HCT116 (cell line): ENCODE data around the gene MYLK4.

ENCODE experiments used
- CTCF ChIP-seq, 3 experiments: fragments of 200-600 bp in 1 of 3; sonication (generic) in 1 of 3; IDR thresholded peaks in 2 of 3; conservative IDR thresholded peaks in 1 of 3; 2 replicates each; pipeline ENCODE4 v1.5.1; 2012 to 2017; ENCODE audit warnings: low read depth in 2 of 3, low read length in 2 of 3, antibody characterized with exemption in 1 of 3, borderline replicate concordance in 1 of 3, control low read depth in 1 of 3, mild to moderate bottlenecking in 1 of 3, mixed read lengths in 1 of 3, mixed run types in 1 of 3, moderate library complexity in 1 of 3; ENCODE audit not compliant: insufficient read depth in 1 of 3
- JUND ChIP-seq: IDR thresholded peaks from 2 replicates; pipeline ENCODE4 v1.6.1; 2012
- POLR2A ChIP-seq: IDR thresholded peaks from 2 replicates; pipeline ENCODE4 v1.7.0; 2011; ENCODE audit warnings: borderline replicate concordance; ENCODE audit not compliant: insufficient read depth, insufficient read length; ENCODE audit errors: extremely low read depth
- REST ChIP-seq: IDR thresholded peaks from 2 replicates; pipeline ENCODE4 v1.6.1; 2012; ENCODE audit warnings: low read depth
- TCF7L2 ChIP-seq: IDR thresholded peaks from 2 replicates; pipeline ENCODE4 v1.7.0; 2011; ENCODE audit warnings: borderline replicate concordance, inconsistent platforms; ENCODE audit not compliant: insufficient read depth, insufficient read length; ENCODE audit errors: extremely low read depth
- ZFX ChIP-seq: fragments of 450-650 bp; IDR thresholded peaks from 2 replicates; pipeline ENCODE4 v1.6.1; 2017

GRCh38 chr6:2658788-2659187 is 91.9 kb downstream of the MYLK4 start:
- TF ChIP-seq REST (no peak), CTCF (IDR thresholded peaks at IDR 0.05 in 2 of 3, conservative IDR thresholded peaks at IDR 0.05 in 1 of 3; ENCODE audit: borderline replicate concordance in 1 of 3, insufficient read depth in 1 of 3, low read depth in 2 of 3, low read length in 2 of 3) (no peak), JUND (peak; percentile 46), POLR2A (no peak), TCF7L2 (no peak), ZFX (no peak)
